ENCODE results near the gene SEPTIN5.

GRCh38 chr22:19671316-19671715 is 43.0 kb upstream of the SEPTIN5 start:
- TF ChIP-seq EZH2 (IDR thresholded peaks at IDR 0.05; ENCODE audit: low read depth) (no peak), CTCF (conservative IDR thresholded peaks at IDR 0.05) (no peak)

All from PC-9 (cell line).